Activated CD4-positive, alpha-beta T cell treated with anti-CD3 and anti-CD28 coated beads, Interleukin-2, amount 50 U/mL, for 4 hours (primary cell): ENCODE measurements around the gene STK36.

Source experiments
- DNase-seq, 2 experiments: peaks; one replicate each; pipeline ENCODE4 v3.0.0-alpha.2; 2020

Gene STK36

GRCh38 chr2:218720048-218721041 lies 48.5 kb downstream of the STK36 start:
- DNase-seq, result no peak

GRCh38 chr2:218721488-218721887 lies 49.6 kb downstream of the STK36 start:
- no peak for DNase-seq

- no peak for DNase-seq
Observed at GRCh38 chr2:218721934-218722333, 50.0 kb downstream of the STK36 start.

GRCh38 chr2:218722419-218722818 lies 50.5 kb downstream of the STK36 start:
- no peak for DNase-seq

GRCh38 chr2:218722876-218723785 lies 51.2 kb downstream of the STK36 start:
- no peak for DNase-seq

GRCh38 chr2:218726004-218726574 lies 54.2 kb downstream of the STK36 start:
- DNase-seq, result no peak

GRCh38 chr2:218727502-218728165 lies 55.7 kb downstream of the STK36 start:
- DNase-seq, result no peak

GRCh38 chr2:218729640-218730039 lies 57.8 kb downstream of the STK36 start:
- no peak for DNase-seq

GRCh38 chr2:218732052-218732760 lies 60.3 kb downstream of the STK36 start:
- no peak for DNase-seq

- no peak for DNase-seq
Observed at GRCh38 chr2:218732761-218733158, 60.9 kb downstream of the STK36 start.

- no peak for DNase-seq
Observed at GRCh38 chr2:218733171-218734021, 61.5 kb downstream of the STK36 start.

- DNase-seq, result no peak
Observed at GRCh38 chr2:218734190-218734975, 62.5 kb downstream of the STK36 start.

GRCh38 chr2:218736531-218736930 lies 64.6 kb downstream of the STK36 start:
- no peak for DNase-seq

- DNase-seq, result no peak
Observed at GRCh38 chr2:218743068-218743467, 71.2 kb downstream of the STK36 start.

GRCh38 chr2:218744615-218745014 lies 72.7 kb downstream of the STK36 start:
- DNase-seq, result no peak

- DNase-seq, result no peak
Observed at GRCh38 chr2:218745160-218745558, 73.3 kb downstream of the STK36 start.

- DNase-seq, result no peak
Observed at GRCh38 chr2:218745559-218746469, 73.9 kb downstream of the STK36 start.

GRCh38 chr2:218746470-218746795 lies 74.5 kb downstream of the STK36 start:
- DNase-seq, result no peak

GRCh38 chr2:218746960-218747359 lies 75.1 kb downstream of the STK36 start:
- DNase-seq, result no peak
